Activated CD4-positive, CD25-positive, alpha-beta regulatory T cell treated with anti-CD3 and anti-CD28 coated beads, Interleukin-2, amount 50 U/mL, for 72 hours (primary cell): Measurements from ENCODE around the gene BBOF1.

Source experiments
- DNase-seq: peaks from one replicate; pipeline ENCODE4 v3.0.0; 2021

The BBOF1 gene

GRCh38 chr14:74029136-74029535 lies 10.0 kb downstream of the BBOF1 start:
- no peak for DNase-seq

- DNase-seq = no peak
Measured at GRCh38 chr14:74034572-74034971, 15.4 kb downstream of the BBOF1 start.

DNA sequence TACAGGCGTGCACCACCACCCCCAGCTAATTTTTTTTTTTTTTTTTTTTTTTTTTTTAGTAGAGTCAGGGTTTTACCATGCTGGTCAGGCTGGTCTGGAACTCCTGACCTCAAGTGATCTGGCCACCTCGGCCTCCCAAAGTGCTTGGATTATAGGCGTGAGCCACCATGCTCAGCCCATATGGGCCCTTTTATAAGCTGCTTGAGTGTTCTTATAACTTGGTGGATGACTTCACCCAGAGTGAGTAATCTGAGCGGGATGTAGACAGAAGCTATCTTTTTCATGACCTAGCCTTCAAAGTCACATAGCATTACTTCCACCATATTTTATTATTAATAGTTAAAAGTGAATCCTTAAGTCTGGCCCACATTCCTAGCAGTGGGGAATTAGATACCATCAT lies 16.4 kb downstream of the BBOF1 start:
- no peak for DNase-seq

GRCh38 chr14:74038020-74038859 lies 19.1 kb downstream of the BBOF1 start:
- no peak for DNase-seq

DNA sequence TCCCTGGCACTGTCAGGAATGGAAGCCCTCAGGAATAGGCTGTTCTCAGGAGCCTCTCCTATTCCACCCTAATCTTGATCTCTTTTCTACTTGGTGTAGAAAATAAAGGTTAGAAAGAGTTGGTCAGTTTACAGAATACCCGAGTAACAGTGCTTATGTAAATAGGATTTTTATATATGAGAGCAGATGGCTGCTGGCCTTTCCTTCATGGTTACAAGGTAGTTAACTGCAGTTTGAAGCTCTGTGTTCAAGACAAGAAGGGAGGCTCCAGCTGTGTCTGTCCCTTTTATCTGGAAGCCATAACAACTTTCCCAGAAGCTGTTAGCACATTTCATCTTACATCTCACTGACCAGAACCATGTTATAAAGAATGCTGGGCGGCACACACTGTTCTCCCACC lies 23.1 kb downstream of the BBOF1 start:
- DNase-seq = no peak

DNA sequence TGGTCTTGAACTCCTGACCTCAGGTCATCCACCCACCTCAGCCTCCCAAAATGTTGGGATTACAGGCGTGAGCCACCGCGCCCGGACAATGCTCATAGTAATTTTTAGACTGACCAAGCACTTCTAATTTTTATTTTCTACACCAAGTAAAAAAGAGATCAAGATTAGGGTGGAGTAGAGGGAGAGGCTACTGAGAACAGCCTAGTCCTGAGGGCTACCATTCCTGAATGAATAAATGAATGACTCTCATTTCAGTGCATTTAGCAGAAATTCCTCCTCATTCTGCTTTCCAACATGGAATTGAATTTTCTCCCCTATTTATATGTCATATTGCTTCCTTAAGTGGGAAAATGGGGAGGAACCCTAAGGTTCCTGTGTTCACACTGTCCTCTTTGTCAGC lies 26.4 kb downstream of the BBOF1 start:
- no peak for DNase-seq

- DNase-seq = no peak
Measured at GRCh38 chr14:74048281-74048680, 29.1 kb downstream of the BBOF1 start.

DNA sequence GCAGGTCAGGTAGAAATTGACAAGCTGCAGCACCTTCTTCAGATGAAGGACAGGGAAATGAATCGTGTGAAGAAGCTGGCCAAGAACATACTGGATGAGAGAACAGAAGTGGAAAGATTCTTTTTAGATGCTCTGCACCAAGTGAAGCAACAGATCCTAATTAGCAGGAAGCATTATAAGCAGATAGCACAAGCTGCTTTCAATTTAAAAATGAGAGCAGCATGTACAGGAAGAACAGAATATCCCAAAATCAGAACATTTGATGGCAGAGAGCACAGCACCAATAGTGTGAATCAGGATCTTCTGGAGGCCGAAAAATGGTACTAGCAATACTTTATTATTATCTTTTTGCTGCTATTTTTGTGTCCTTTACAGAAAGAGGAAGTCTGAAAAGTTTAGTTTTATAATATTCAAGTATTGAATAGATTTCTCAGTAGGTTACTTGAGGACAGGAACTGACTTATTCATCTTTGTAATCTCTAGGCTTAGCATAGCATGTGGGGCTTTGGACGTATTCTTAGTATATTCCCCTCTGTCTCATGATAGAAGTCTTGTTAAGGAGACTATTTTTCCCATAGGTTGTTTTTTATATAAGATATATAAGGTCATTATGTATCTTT lies 30.8 kb downstream of the BBOF1 start:
- no peak for DNase-seq

- DNase-seq = no peak
Measured at GRCh38 chr14:74062809-74063150, 43.6 kb downstream of the BBOF1 start.

- no peak for DNase-seq
Measured at GRCh38 chr14:74064426-74064825, 45.3 kb downstream of the BBOF1 start.

DNA sequence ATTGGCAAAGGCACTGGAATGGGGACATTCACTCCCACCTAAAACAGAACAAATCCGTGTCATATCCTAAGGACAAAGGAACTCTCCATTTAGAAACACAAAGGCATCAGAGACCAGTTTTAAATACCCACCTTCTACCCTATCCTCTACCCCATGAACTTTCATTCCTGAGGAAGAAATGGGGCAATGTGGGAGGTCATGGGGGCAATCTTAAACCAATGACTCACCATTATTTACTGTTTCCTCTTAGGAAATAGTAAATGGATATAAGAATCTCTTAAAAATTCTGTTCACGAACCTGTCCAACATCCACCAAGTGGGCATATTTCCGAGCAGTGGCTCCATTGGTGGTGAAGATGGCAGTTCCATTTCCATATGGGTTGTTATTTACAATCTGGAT lies 45.7 kb downstream of the BBOF1 start:
- no peak for DNase-seq

- DNase-seq = no peak
Measured at GRCh38 chr14:74065746-74066575, 46.8 kb downstream of the BBOF1 start.

DNA sequence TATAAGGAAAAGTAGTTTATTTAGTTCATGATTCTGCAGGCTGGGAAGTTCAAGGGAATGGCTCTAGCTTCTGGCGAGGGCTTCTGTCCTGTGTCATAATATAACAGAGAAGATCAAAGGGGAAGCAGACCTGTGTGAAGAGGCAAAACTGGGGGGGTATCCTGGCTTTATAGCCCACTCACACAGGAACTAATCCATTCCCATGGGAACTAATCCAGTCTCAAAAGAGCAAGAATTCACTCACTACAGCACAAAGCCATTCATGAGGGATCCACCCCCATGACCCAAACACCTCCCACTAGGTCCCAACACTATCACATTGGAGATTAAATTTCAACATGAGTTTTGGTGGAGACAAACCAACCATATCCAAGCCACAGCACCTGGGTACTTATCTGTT lies 58.3 kb downstream of the BBOF1 start:
- DNase-seq = no peak

- no peak for DNase-seq
Measured at GRCh38 chr14:74080820-74081460, 61.8 kb downstream of the BBOF1 start.

- DNase-seq = no peak
Measured at GRCh38 chr14:74081491-74081890, 62.3 kb downstream of the BBOF1 start.

DNA sequence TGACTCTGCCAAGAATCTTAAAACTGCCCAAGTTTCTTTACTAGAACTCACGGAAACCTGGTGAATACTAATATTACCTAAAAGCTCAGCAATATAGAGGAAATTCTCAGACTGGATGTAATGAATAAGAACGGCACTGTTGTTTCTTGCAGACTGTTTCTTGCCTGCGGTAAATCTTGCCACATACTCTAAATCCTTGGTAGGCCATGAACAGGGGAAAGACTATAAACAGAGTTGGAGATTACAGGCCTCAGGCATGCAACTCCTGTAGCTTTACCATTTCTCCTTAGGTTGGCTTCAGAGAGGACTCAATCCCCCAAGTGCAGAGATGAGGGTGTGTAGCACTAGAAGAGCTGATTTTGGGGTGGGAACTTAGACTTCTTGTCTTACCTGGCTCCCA lies 64.0 kb downstream of the BBOF1 start:
- no peak for DNase-seq

- no peak for DNase-seq
Measured at GRCh38 chr14:74083784-74084276, 64.7 kb downstream of the BBOF1 start.

DNA sequence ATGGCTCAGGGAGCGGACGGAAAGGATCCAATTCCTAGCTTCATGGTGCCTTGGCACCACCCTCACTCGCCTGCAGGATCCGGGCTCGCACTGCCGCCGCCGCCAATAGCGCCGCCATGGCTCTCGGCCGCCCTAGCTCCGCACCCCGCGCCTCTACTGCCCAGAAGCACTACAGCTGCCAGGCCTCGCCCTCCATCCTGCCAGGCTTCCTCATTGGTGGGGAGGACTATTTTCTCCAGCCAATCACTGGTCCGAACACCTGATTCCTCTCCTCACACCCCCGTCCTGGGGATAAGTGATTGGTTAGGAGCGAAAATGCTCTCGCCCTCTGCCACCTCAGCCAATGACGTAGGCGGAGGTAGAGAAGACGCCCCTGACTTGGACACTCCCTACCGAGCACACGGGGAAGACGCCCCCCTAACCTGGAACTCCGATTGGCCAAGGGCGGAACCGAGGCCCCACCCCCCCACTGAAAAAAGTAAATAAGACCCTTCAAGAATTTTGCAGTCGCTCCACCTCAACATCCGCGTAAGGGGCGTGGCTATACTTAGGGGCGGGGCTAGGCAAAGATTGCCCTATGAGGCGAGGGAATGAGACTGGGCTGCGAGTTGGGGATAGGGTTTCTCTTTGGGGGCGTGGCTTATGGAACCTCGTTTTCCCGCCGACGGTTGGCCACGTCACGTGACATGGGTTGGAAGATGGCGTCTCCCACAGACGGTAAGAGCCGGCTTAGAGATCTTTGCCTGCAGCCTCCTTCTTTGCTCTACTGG lies 65.3 kb downstream of the BBOF1 start, which contains the start of the genes ALDH6A1 and LIN52:
Gene ALDH6A1 (minus strand): TSS at position 177 of the 770 bp plus-strand sequence. CDS start 59 bp downstream, at position 118.
Gene LIN52 (plus strand): TSS at position 680 of the 770 bp plus-strand sequence. CDS start 19 bp downstream, at position 699.
- peak; percentile 99 for DNase-seq

GRCh38 chr14:74085047-74085637 lies 66.0 kb downstream of the BBOF1 start:
- peak; percentile 38 for DNase-seq

DNA sequence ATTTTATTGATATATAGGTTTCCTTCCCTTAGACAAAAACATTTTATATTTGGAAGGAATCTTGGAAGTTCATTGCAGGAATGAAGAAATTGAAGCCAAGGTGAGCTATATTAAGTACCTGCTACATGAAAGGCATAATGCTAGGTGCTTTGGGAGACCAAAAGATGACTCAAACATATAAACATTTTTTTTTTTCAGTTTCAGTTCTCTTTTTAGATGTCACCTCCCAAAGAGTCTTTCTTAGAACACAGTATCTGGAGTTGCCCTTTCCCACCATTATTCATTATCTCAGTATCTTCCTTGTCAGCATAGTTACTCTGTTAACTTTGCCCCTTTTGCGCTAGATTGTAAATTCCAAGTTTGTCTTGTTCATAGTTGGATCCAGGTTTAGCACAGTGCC lies 66.7 kb downstream of the BBOF1 start:
- DNase-seq = no peak

DNA sequence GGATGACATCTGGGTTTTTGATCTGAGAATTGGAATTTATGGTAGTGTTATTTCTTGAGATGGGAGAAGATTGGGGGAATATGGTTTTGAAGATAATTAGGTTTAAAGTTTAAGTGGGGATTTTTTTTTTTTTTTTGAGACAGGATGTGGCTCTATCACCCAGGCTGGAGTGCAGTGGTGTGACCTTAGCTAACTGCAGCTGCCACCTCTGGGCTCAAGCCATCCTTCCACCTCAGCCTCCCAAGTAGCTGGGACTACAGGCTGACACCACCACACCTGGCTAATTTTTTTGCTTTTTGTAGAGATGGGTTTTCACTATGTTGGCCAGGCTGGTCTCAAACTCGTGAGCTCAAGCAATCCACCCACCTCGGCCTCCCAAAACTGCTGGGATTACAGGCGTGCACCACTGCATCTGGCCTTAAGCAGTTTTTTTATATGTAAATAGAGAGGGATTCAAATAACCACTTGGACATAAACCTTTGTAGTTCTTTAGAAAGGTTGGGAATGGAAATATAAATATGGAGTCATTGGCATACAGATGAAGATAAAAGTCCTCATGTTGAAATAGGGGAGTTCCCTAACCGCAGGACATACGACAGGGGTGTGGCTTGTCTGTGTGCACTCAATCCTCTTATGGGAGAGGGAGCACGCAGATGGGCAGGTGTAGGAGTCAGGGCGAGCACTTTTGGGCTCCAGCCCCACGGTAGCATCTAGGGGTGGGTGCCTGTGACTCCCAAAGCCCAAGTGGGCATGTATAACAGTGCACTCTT lies 70.3 kb downstream of the BBOF1 start:
- no peak for DNase-seq
